ENCODE data around the gene CHID1. TPM values are rescaled to one million over a fixed set of nuclear protein-coding genes. Genes with fewer than 3 reads are reported as not detected.

The CHID1 gene
- total RNA-seq, 1 donor from 2014 or later: 72.9 TPM

DNA sequence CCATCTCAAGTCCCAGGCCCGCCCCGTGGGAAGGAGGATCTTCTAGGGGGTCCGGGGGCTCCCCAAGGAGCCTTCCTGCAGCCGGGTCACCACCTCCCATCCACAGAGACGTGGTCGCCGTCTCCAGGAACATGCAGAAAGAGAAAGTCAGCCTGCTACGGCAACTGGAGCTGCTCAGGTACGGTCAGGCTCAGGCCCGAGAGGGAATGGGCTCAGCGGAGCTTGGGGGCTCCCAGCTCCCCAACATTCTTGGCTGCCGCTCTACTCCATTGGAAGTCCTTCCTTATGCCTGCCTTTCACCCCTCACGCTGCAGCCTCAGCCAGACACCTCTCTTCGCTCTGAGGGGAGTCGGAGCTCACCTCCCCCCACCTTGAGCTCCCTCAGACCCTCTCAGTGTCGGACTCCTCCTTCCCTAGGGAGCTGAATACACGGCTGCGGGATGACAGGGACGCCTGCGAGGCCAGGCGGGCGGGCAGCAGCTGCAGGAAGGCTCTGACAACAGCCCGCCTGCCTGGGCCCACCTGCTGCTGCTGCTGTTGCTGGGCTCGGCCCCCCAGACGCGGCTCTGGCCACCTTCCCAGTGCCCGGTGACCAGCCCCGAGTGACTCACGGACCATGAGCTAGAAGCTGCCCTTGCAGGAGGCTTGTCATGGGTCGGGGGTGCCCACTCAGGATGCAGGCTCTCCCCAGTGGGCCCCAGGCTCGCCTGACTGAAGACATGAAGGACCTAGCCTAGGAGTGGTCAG lies 79.3 kb downstream of the CHID1 start:
- Histone ChIP-seq H3K4me1 (peaks cover 87% of the 10 kb centered on the region), H3K27ac (no peak overlapping the region), H3K9me3 (no peaks in the 10 kb centered on the region), H3K4me3 (peak overlapping the region; percentile 38 to 42), H3K27me3 (no peaks in the 10 kb centered on the region), H3K36me3 (peaks cover 0 to 5% of the 10 kb centered on the region in 2 donors)
- intact Hi-C loops (cut with DNase I): no loop called here
- DNase-seq (ENCODE audit: extremely low spot score in 2 of 2): no peak
- no peak for TF ChIP-seq POLR2A (IDR thresholded peaks at IDR 0.05)
- no peak for TF ChIP-seq POLR2AphosphoS5 (IDR thresholded peaks at IDR 0.05; ENCODE audit: insufficient read depth in 1 of 2, low read depth in 1 of 2)
- TF ChIP-seq, protein P1, sequence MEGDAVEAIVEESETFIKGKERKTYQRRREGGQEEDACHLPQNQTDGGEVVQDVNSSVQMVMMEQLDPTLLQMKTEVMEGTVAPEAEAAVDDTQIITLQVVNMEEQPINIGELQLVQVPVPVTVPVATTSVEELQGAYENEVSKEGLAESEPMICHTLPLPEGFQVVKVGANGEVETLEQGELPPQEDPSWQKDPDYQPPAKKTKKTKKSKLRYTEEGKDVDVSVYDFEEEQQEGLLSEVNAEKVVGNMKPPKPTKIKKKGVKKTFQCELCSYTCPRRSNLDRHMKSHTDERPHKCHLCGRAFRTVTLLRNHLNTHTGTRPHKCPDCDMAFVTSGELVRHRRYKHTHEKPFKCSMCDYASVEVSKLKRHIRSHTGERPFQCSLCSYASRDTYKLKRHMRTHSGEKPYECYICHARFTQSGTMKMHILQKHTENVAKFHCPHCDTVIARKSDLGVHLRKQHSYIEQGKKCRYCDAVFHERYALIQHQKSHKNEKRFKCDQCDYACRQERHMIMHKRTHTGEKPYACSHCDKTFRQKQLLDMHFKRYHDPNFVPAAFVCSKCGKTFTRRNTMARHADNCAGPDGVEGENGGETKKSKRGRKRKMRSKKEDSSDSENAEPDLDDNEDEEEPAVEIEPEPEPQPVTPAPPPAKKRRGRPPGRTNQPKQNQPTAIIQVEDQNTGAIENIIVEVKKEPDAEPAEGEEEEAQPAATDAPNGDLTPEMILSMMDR (IDR thresholded peaks at IDR 0.05): no peak

DNA sequence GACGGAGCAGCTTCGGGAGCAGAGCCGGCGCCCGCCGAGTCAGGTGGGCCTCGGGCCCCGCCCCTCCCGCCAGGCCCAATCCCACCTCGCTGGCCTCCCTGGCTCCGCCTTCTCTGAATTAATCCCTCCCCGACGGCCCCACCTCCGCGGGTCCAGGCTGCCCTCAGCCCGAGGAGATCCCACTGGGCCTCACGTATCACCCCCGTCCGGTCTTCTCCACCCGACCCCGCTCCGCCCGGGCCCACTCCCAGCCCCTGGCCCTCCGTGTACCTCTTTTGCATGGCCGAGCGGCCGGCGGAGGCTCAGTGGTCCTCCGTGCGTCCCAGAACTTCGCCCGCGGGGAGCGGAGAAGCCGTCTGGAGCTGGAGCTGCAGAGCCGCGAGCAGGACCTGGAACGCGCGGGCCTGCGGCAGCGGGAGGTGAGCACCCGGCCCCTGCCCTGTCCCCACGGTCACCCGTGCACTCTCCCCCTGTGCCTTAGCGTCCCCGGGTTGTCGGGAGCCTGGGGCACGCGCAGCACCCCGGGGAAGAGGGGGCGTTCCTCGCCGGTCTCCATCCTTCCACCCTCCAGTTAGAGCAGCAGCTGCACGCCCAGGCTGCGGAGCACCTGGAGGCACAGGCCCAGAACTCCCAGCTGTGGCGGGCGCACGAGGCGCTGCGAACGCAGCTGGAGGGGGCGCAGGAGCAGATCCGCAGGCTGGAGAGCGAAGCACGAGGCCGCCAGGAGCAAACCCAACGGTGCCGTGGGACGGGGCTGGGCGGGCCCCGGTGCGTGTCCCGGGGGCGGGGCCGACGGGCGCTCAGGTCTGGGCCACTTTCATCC lies 80.1 kb downstream of the CHID1 start:
- intact Hi-C loops (cut with DNase I): no loop called here
- H3K9me3 ChIP-seq: no peaks in the 10 kb centered on the region
- DNase-seq (ENCODE audit: extremely low spot score in 2 of 2): no peak
- peaks cover 84% of the 10 kb centered on the region for H3K4me1 ChIP-seq
- TF ChIP-seq, protein P1 (IDR thresholded peaks at IDR 0.05): no peak
- peak overlapping the region; percentile 38 to 42 for H3K4me3 ChIP-seq
- no peaks in the 10 kb centered on the region for H3K27me3 ChIP-seq
- H3K27ac ChIP-seq: no peak overlapping the region
- no peaks in the 10 kb centered on the region for H3K36me3 ChIP-seq

DNA sequence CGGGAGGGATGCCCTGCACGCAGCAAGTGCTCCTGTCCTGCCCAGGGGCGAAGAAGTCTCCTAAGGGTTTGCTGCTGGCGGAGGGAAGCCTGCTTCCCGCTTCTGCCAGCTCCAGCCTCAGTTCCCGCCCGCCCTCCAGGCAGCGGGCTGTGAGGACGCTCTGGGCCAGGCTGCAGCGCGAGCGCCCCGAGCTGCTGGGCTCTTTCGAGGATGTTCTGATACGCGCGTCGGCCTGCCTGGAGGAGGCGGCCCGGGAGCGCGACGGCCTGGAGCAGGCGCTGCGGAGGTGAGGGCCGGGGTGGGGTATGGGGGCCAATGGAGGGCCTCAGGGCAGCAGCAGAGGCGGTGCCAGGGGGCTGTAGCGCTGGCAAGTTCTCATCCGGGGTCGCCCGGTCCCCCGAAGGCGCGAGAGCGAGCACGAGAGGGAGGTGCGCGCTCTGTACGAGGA lies 80.7 kb downstream of the CHID1 start:
- Histone ChIP-seq H3K9me3 (no peaks in the 10 kb centered on the region), H3K4me3 (peak overlapping the region; percentile 38 to 42), H3K27ac (no peak overlapping the region), H3K27me3 (no peaks in the 10 kb centered on the region), H3K4me1 (peaks cover 77% of the 10 kb centered on the region), H3K36me3 (peaks cover 0 to 5% of the 10 kb centered on the region in 2 donors)
- TF ChIP-seq POLR2A (IDR thresholded peaks at IDR 0.05): no peak
- TF ChIP-seq, protein P1 (IDR thresholded peaks at IDR 0.05): no peak
- peak in 1 of 2 donors; percentile 6 for TF ChIP-seq POLR2AphosphoS5 (IDR thresholded peaks at IDR 0.05; ENCODE audit: insufficient read depth in 1 of 2, low read depth in 1 of 2)
- intact Hi-C loops (cut with DNase I): no loop called here
- no peak for DNase-seq (ENCODE audit: extremely low spot score in 2 of 2)

DNA sequence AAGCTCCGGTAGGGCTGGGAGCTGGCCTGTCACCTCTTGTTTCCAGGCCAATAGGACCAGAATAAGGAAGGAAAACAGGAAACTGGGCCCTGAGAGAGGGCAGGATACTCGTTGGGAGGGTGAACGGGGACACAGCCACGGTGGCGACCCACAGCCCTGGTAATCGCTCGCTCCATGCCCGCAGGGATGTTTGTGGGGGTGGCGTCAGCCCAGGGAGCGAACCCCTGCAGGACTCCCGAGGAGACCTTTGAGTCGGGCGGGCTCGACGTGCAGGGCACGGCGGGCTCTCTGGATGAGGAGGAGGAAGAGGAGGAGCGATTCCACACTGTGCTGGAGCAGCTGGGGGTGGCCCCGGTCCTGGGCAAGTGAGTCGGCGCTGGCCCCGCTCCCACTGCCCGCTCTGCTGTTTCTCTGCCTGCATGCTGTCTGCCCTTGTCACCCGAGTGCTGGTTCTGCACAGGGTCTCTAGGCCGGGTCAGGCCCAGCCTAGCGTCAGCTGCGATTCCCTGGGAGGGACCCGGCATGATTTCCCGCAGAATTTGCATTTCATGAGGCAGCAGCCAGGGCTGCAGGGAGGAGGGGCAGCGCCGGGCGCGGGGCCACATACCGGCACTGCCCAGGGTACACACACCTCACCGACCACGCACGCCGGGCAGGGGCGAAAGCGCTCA lies 81.3 kb downstream of the CHID1 start:
- TF ChIP-seq, protein P1 (IDR thresholded peaks at IDR 0.05): no peak
- TF ChIP-seq POLR2AphosphoS5 (IDR thresholded peaks at IDR 0.05; ENCODE audit: insufficient read depth in 1 of 2, low read depth in 1 of 2): peak; percentile 26 to 54
- TF ChIP-seq POLR2A (IDR thresholded peaks at IDR 0.05): no peak
- Histone ChIP-seq H3K9me3 (no peaks in the 10 kb centered on the region), H3K4me1 (peaks cover 72% of the 10 kb centered on the region), H3K4me3 (peak overlapping the region; percentile 38 to 42), H3K27me3 (no peaks in the 10 kb centered on the region), H3K36me3 (peaks cover 0 to 11% of the 10 kb centered on the region in 2 donors), H3K27ac (no peak overlapping the region)
- intact Hi-C loops (cut with DNase I): no loop called here
- DNase-seq (ENCODE audit: extremely low spot score in 2 of 2): no peak
